IMR-90 (cell line): ENCODE measurements around the gene KCNN3.

Experiments used
- BHLHE40 ChIP-seq: fragments of 150-350 bp; IDR thresholded peaks from 2 replicates; pipeline ENCODE4 v1.6.1; 2016; ENCODE audit warnings: mild to moderate bottlenecking, low read depth, low read length
- CEBPB ChIP-seq: IDR thresholded peaks from 2 replicates; pipeline ENCODE4 v1.6.1; 2012; ENCODE audit warnings: low read depth, low read length, improper control_type of control experiment
- CTCF ChIP-seq: conservative IDR thresholded peaks from 2 replicates; pipeline ENCODE4 v1.5.1; 2012; ENCODE audit warnings: mild to moderate bottlenecking, low read depth, low read length, improper control_type of control experiment
- ELK1 ChIP-seq: fragments of 150-350 bp; IDR thresholded peaks from 2 replicates; pipeline ENCODE4 v1.6.1; 2016; ENCODE audit warnings: low read depth, mild to moderate bottlenecking, low read length, moderate library complexity, borderline replicate concordance
- MAFK ChIP-seq: IDR thresholded peaks from 2 replicates; pipeline ENCODE4 v1.6.1; 2012; ENCODE audit warnings: low read depth, low read length, improper control_type of control experiment
- MXI1 ChIP-seq: IDR thresholded peaks from 2 replicates; pipeline ENCODE4 v1.6.1; 2012; ENCODE audit warnings: low read depth, mild to moderate bottlenecking, low read length, moderate library complexity, borderline replicate concordance
- NFE2L2 ChIP-seq: fragments of 150-350 bp; IDR thresholded peaks from 2 replicates; pipeline ENCODE4 v1.6.1; 2016; ENCODE audit warnings: low read depth, mild to moderate bottlenecking, low read length
- POLR2A ChIP-seq: IDR thresholded peaks from 2 replicates; pipeline ENCODE4 v1.6.1; 2012; ENCODE audit warnings: mild to moderate bottlenecking, low read depth, low read length
- RCOR1 ChIP-seq: IDR thresholded peaks from 2 replicates; pipeline ENCODE4 v1.6.1; 2012; ENCODE audit warnings: mild to moderate bottlenecking, low read length, improper control_type of control experiment; ENCODE audit not compliant: insufficient replicate concordance
- SMC3 ChIP-seq: fragments of 150-350 bp; IDR thresholded peaks from 2 replicates; pipeline ENCODE4 v1.6.1; 2016; ENCODE audit warnings: low read depth, mild to moderate bottlenecking, antibody characterized with exemption, low read length, moderate library complexity
- USF2 ChIP-seq: fragments of 150-350 bp; IDR thresholded peaks from 2 replicates; pipeline ENCODE4 v1.6.1; 2017; ENCODE audit warnings: mild to moderate bottlenecking, antibody characterized with exemption, low read length, low read depth

GRCh38 chr1:154798645-154799044 lies 71.4 kb downstream of the KCNN3 start:
- TF ChIP-seq CTCF (no peak), CEBPB (no peak), ELK1 (no peak), MAFK (no peak), USF2 (no peak), POLR2A (no peak), RCOR1 (no peak), SMC3 (no peak), BHLHE40 (no peak), MXI1 (no peak), NFE2L2 (no peak)
